ENCODE results near the gene TLE1.

TLE1 gene

DNA sequence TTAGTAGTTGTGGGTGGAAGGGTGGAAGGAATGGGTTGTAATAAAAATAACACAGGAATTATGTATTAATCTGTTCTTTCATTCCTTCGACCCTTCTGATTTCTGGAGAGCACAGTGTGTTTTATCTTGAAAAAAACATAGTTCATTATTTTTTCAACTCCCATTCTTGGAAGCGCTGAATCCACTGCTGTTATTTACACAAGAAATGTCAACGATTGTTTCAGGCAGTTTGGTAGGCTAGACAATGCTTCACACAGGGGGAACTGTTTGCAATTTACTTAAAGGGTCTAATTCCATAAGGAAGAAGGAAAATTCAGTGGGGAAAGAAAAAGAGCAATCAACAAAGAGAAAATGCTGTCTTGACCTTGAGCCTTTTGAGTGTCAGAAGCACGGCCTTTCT lies 142.9 kb downstream of the TLE1 start:
- TF ChIP-seq EZH2phosphoT487 (IDR thresholded peaks at IDR 0.05; ENCODE audit: borderline replicate concordance): no peak
- TF ChIP-seq, protein P1, sequence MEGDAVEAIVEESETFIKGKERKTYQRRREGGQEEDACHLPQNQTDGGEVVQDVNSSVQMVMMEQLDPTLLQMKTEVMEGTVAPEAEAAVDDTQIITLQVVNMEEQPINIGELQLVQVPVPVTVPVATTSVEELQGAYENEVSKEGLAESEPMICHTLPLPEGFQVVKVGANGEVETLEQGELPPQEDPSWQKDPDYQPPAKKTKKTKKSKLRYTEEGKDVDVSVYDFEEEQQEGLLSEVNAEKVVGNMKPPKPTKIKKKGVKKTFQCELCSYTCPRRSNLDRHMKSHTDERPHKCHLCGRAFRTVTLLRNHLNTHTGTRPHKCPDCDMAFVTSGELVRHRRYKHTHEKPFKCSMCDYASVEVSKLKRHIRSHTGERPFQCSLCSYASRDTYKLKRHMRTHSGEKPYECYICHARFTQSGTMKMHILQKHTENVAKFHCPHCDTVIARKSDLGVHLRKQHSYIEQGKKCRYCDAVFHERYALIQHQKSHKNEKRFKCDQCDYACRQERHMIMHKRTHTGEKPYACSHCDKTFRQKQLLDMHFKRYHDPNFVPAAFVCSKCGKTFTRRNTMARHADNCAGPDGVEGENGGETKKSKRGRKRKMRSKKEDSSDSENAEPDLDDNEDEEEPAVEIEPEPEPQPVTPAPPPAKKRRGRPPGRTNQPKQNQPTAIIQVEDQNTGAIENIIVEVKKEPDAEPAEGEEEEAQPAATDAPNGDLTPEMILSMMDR (conservative IDR thresholded peaks at IDR 0.05; ENCODE audit: low read length): no peak
- H3K4me1 ChIP-seq (ENCODE audit: insufficient read depth, low read length, poor library complexity, severe bottlenecking): no peaks in the 10 kb centered on the region
- H3K27me3 ChIP-seq (ENCODE audit: insufficient read depth, low read length, poor library complexity, severe bottlenecking): no peaks in the 10 kb centered on the region
- no peaks in the 10 kb centered on the region for H3K9me2 ChIP-seq (replicated peaks; ENCODE audit: low read depth, low read length)
- no peak overlapping the region for H2AFZ ChIP-seq (ENCODE audit: low read length)
- no peaks in the 10 kb centered on the region for H3K79me2 ChIP-seq (ENCODE audit: insufficient read depth, low read length)
- no peaks in the 10 kb centered on the region for H3K9me3 ChIP-seq (ENCODE audit: insufficient read depth, low read depth, low read length)
- no peaks in the 10 kb centered on the region for H3F3A ChIP-seq (ENCODE audit: low read depth)
- no peak overlapping the region for H3K4me2 ChIP-seq (ENCODE audit: low read depth, low read length, poor library complexity, severe bottlenecking)
- H4K20me1 ChIP-seq (ENCODE audit: insufficient read depth, low read length, poor library complexity, severe bottlenecking): no peaks in the 10 kb centered on the region
- H3K36me3 ChIP-seq (ENCODE audit: insufficient read depth, low read length): no peaks in the 10 kb centered on the region
- no peak overlapping the region for H3K4me3 ChIP-seq (ENCODE audit: low read length, poor library complexity, severe bottlenecking)
- no peak overlapping the region for H3K9ac ChIP-seq (ENCODE audit: low read depth, low read length, poor library complexity, severe bottlenecking)

DNA sequence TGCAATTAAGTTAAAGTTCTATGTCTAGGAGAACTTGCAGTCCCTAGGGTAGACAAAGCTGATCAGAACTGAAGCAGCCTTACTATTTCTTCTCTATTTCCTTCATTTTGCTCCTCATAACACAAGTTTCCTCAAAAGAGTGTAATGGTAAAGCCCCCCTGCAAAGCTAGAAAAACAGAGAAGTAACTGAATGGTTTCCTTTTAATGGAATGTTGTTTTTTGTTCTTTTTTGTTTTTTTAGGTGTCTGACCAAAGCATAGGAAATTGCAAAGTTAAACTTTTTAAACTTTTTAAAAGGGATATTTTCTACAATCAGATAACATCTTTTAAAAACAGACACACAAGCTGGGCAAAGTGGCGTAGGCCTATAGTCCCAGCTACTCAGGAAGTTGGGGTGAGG lies 145.7 kb downstream of the TLE1 start:
- Histone ChIP-seq H3K4me1 (ENCODE audit: insufficient read depth, low read length, poor library complexity, severe bottlenecking) (no peaks in the 10 kb centered on the region), H3F3A (ENCODE audit: low read depth) (no peaks in the 10 kb centered on the region), H2AFZ (ENCODE audit: low read length) (no peak overlapping the region), H3K79me2 (ENCODE audit: insufficient read depth, low read length) (no peaks in the 10 kb centered on the region), H3K4me2 (ENCODE audit: low read depth, low read length, poor library complexity, severe bottlenecking) (no peak overlapping the region), H3K36me3 (ENCODE audit: insufficient read depth, low read length) (no peaks in the 10 kb centered on the region), H3K9me2 (replicated peaks; ENCODE audit: low read depth, low read length) (no peaks in the 10 kb centered on the region), H3K27me3 (ENCODE audit: insufficient read depth, low read length, poor library complexity, severe bottlenecking) (no peaks in the 10 kb centered on the region), H3K9ac (ENCODE audit: low read depth, low read length, poor library complexity, severe bottlenecking) (no peak overlapping the region), H3K9me3 (ENCODE audit: insufficient read depth, low read depth, low read length) (no peaks in the 10 kb centered on the region), H3K4me3 (ENCODE audit: low read length, poor library complexity, severe bottlenecking) (no peak overlapping the region), H4K20me1 (ENCODE audit: insufficient read depth, low read length, poor library complexity, severe bottlenecking) (no peaks in the 10 kb centered on the region)
- TF ChIP-seq EZH2phosphoT487 (IDR thresholded peaks at IDR 0.05; ENCODE audit: borderline replicate concordance): no peak
- TF ChIP-seq, protein P1 (conservative IDR thresholded peaks at IDR 0.05; ENCODE audit: low read length): no peak

DNA sequence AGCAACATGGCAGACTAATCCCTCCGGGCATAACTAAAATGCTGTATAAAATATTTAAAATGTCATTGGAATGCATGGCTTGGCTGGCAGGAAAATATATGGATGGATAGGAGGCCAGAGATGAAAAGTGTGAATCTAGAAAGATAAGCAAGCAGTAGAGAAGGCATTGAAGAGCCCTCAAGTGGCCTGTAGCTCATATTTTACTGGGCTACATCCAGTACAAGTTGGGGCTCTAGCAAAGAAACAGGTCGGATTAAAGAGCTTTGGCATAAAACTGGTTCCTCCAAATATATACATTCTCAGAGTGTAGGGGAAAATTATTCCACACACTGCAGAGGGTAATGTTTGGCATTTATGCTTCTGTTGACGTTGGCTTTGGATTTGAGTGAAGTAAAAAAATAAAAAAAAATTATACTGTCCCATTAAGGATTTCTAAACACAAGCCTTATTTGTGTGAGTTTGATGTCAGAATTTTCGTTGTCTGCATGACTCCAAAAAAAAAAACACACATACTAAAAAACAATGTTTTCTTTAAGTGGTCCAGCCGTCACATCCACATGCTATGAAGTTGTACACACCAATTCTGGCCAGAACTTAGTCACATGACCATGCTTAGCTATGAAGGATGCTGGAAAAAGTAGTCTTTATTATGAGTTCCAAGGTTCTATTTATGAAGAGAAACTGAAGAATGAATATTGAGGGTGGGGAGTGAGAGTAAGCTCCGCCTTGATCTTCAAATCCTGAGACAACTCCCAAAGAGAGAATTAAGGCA lies 147.0 kb downstream of the TLE1 start:
- H3K27me3 ChIP-seq (ENCODE audit: insufficient read depth, low read length, poor library complexity, severe bottlenecking): no peaks in the 10 kb centered on the region

More for the DNA sequence above, 147.0 kb downstream of the TLE1 start:
- Histone ChIP-seq H3K9me3 (ENCODE audit: insufficient read depth, low read depth, low read length) (no peaks in the 10 kb centered on the region), H3K4me1 (ENCODE audit: insufficient read depth, low read length, poor library complexity, severe bottlenecking) (no peaks in the 10 kb centered on the region), H3K4me3 (ENCODE audit: low read length, poor library complexity, severe bottlenecking) (no peak overlapping the region), H3K4me2 (ENCODE audit: low read depth, low read length, poor library complexity, severe bottlenecking) (no peak overlapping the region), H2AFZ (ENCODE audit: low read length) (no peak overlapping the region), H3K9ac (ENCODE audit: low read depth, low read length, poor library complexity, severe bottlenecking) (no peak overlapping the region), H3F3A (ENCODE audit: low read depth) (no peaks in the 10 kb centered on the region), H3K9me2 (replicated peaks; ENCODE audit: low read depth, low read length) (no peaks in the 10 kb centered on the region), H4K20me1 (ENCODE audit: insufficient read depth, low read length, poor library complexity, severe bottlenecking) (no peaks in the 10 kb centered on the region), H3K36me3 (ENCODE audit: insufficient read depth, low read length) (no peaks in the 10 kb centered on the region), H3K79me2 (ENCODE audit: insufficient read depth, low read length) (no peaks in the 10 kb centered on the region)
- TF ChIP-seq EZH2phosphoT487 (IDR thresholded peaks at IDR 0.05; ENCODE audit: borderline replicate concordance): no peak
- TF ChIP-seq, protein P1 (conservative IDR thresholded peaks at IDR 0.05; ENCODE audit: low read length): no peak

All from Loucy (cell line).